Uterus (tissue), 4 donors: Measurements from ENCODE around the gene MGRN1. TPM values are rescaled to one million over a fixed set of nuclear protein-coding genes. Genes with fewer than 3 reads are reported as not detected.

Experiments used
- DNase-seq, 2 donors: peaks; one replicate each; pipeline ENCODE4 v3.0.0-alpha.2; 2019 to 2020
- H3K27ac ChIP-seq, 2 donors: fragments of 200-600 bp; sonication (generic); 1 replicate in 1 of 2; 2 replicates in 1 of 2; pipeline ENCODE4 v1.5.1; 2016 to 2018
- H3K27me3 ChIP-seq, 2 donors: fragments of 200-600 bp; sonication (generic); one replicate each; pipeline ENCODE4 v1.5.1; 2018 to 2019; ENCODE audit warnings: control low read depth in 1 of 2
- H3K36me3 ChIP-seq, 2 donors: fragments of 200-600 bp; sonication (generic); one replicate each; pipeline ENCODE4 v1.5.1; 2019; ENCODE audit warnings: control low read depth in 1 of 2
- H3K4me1 ChIP-seq, 2 donors: fragments of 200-600 bp; sonication (generic); one replicate each; pipeline ENCODE4 v1.5.1; 2018 to 2019; ENCODE audit warnings: control low read depth in 1 of 2
- H3K4me3 ChIP-seq, 2 donors: fragments of 200-600 bp; sonication (generic); 1 replicate in 1 of 2; 2 replicates in 1 of 2; pipeline ENCODE4 v1.5.1; 2018 to 2019; ENCODE audit warnings: mild to moderate bottlenecking in 1 of 2
- H3K9me3 ChIP-seq, 2 donors: fragments of 200-600 bp; sonication (generic); one replicate each; pipeline ENCODE4 v1.5.1; 2019; ENCODE audit warnings: control low read depth in 1 of 2
- POLR2A ChIP-seq, 2 donors: fragments of 450-650 bp; IDR thresholded peaks; one replicate each; pipeline ENCODE4 v1.6.1; 2016; ENCODE audit warnings: antibody characterized with exemption in 2 of 2, mild to moderate bottlenecking in 1 of 2, moderate library complexity in 1 of 2
- intact Hi-C: fragments of 100-400 bp; cut with DNase I; formaldehyde crosslinking; loops from one replicate; pipeline ENCODE4 v1.15.1; 2023; ENCODE audit warnings: low total_unique reads
- total RNA-seq, 4 donors: library from RNA; depleted of rRNA in 3 of 4; stranded (reverse); fragments of >200 nt in 3 of 4; gene quantifications; one replicate each; pipeline versions ENCODE4 v1.1.0 to v1.2.4, GENCODE V29; 2014 to 2023
- TF ChIP-seq, protein P1 (sequence below), 4 experiments: fragments of 200-600 bp in 2 of 4; fragments of 450-650 bp in 2 of 4; sonication (generic) in 2 of 4; IDR thresholded peaks; one replicate each; pipeline ENCODE4 v1.5.1; 2016 to 2019; ENCODE audit warnings: antibody characterized with exemption in 4 of 4, mild to moderate bottlenecking in 2 of 4, moderate library complexity in 1 of 4
- donor health status: DM: yes; HTN: yes; CAD: no.

MGRN1 gene
- total RNA-seq, 4 donors from 2014 or later, result 19.0 to 107 (median 68.6) TPM

DNA sequence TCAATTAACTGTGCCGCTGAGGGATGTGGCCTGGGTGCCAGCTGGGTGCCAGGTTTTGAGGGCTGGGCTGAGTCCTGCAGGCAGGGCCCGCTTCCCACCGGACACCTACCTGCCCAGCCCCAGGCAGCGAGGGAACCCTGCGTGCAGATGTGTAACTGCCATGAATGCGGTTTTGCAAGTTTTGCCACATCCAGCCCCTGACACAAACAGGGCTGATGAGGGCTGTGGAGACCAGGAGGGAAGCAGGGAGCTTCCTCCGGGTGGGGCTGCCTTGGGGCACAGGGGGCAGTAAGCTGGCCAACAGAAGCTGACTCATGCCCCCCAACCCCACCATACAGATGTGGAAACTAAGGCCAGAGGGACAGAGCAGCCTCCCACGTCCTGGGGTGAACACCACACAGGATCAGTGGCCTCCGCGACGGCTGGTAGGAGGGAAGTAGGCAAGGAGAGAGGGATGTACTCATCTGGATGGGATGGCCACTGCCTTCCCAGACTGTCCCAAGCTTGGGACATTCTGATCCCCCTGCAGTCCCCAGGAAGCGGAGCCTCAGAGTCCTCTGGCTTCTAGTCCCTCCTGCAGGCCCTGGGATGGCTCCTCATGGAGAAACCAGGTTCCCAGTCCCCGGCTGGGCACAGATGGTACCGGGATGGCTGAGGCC, 11.5 kb upstream of the MGRN1 start:
- Histone ChIP-seq H3K9me3 (no peaks in the 10 kb centered on the region), H3K4me1 (peaks cover 0 to 26% of the 10 kb centered on the region in 2 donors), H3K27ac (peak overlapping the region; percentile 91 to 95), H3K36me3 (no peaks in the 10 kb centered on the region), H3K27me3 (no peaks in the 10 kb centered on the region), H3K4me3 (peak overlapping the region; percentile 42 to 70)
- DNase-seq, result no peak
- TF ChIP-seq, protein P1, sequence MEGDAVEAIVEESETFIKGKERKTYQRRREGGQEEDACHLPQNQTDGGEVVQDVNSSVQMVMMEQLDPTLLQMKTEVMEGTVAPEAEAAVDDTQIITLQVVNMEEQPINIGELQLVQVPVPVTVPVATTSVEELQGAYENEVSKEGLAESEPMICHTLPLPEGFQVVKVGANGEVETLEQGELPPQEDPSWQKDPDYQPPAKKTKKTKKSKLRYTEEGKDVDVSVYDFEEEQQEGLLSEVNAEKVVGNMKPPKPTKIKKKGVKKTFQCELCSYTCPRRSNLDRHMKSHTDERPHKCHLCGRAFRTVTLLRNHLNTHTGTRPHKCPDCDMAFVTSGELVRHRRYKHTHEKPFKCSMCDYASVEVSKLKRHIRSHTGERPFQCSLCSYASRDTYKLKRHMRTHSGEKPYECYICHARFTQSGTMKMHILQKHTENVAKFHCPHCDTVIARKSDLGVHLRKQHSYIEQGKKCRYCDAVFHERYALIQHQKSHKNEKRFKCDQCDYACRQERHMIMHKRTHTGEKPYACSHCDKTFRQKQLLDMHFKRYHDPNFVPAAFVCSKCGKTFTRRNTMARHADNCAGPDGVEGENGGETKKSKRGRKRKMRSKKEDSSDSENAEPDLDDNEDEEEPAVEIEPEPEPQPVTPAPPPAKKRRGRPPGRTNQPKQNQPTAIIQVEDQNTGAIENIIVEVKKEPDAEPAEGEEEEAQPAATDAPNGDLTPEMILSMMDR (IDR thresholded peaks at IDR 0.05), result no peak
- no peak for TF ChIP-seq POLR2A (IDR thresholded peaks at IDR 0.05)
- intact Hi-C loops, result no loop called here

DNA sequence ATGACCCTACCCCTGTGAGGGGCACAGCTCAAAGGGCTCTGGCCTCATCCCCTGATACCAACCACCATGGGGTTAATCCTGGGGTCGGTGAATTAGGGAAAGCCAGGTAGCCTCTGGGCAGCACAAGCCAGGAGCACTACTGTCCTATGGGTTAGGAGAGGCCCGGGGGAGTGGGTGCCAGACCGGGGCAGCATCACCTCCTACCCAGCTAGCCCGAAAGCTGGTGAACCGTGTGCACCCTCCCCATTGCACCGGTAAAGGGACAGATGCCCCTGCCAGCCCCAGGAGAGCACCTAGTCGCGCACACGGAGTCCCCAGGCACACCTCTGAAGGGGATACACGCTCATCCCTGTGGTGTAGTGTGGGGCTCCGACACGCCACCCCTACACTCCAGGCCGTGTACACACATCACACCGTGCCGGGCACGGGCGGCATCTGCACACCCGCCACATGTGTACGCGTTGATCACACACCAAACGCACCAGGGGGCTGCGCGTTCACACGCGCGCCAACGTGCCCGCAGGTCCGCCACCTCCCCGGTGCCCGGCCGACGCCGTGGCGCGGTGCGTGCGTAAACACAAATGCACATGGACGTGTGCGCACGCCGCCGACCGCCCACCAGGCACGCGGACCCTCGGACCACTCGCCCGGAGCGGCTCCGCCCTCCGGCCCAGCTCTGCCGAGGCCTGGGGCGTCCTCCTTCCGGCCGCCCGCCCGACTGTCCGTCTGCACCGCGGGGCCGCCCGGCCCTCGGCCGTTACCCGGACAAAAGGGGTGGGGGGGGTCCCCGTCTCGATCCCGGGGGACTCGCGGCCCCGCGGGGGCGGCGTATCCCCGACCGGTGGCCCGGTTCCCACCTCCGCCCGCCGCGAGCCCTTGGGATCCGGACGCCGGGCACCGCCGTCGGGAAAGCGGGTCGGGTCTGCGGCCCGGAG, 10.7 kb upstream of the MGRN1 start:
- peak in 1 of 2 donors; percentile 39 for DNase-seq
- TF ChIP-seq, protein P1 (IDR thresholded peaks at IDR 0.05), result no peak
- no peak for TF ChIP-seq POLR2A (IDR thresholded peaks at IDR 0.05)
- Histone ChIP-seq H3K9me3 (no peaks in the 10 kb centered on the region), H3K4me3 (peak overlapping the region; percentile 42 to 70), H3K27me3 (no peaks in the 10 kb centered on the region), H3K36me3 (no peaks in the 10 kb centered on the region), H3K4me1 (peaks cover 0 to 26% of the 10 kb centered on the region in 2 donors), H3K27ac (peak overlapping the region; percentile 91 to 95)
- intact Hi-C loops, result no loop called here

DNA sequence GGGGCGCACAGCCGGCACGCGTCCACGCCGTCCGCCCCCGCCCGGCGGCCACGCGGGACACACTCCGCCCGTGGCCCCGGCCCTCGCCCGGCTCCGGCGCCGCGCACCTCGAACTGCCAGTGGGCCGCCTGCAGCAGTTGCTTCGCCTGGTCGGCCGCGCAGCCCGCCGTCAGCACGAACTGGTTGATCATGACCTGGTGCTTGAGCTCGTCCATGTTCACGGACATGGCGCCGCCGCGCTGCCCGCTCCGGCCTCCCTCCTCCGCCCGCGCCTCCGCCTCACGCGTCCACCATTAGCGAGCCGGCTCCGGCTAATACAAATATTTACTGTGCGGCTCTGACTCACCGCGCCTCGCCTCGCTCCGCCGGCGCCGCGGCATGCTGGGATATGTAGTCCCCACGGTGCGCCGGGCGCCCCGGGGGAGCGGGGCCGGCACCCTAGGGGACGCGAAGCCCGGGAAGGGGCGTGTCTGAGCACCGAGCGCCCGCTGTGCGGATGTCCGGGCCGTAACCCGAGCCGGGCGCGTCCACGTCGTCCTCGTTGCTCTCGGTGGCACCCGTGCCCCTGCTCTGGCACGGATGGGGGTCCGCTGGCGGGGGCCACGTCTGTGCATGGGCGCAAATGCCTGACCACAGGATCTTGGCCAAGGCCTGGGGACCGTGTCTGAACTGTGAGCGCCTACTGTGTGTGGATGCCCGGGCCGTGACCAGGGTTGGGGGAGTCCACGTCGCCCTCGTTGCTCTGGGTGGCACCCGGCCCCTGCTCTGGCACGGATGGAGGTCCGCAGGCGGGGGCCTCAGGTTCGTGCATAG, 9.8 kb upstream of the MGRN1 start, which contains the start of gene UBALD1:
UBALD1 (minus strand) TSS at position 318 of the 813 bp plus-strand sequence; CDS start at position 227, 91 bp downstream.
- TF ChIP-seq POLR2A (IDR thresholded peaks at IDR 0.05), result peak; percentile 94 to 98
- TF ChIP-seq, protein P1 (IDR thresholded peaks at IDR 0.05), result peak in 1 of 4 experiments; percentile 7
- H3K36me3 ChIP-seq, result no peaks in the 10 kb centered on the region
- H3K9me3 ChIP-seq, result no peaks in the 10 kb centered on the region
- peak; percentile 80 to 85 for DNase-seq
- H3K27me3 ChIP-seq, result no peaks in the 10 kb centered on the region
- peak within 1 kb of the TSS; percentile 91 to 95 for H3K27ac ChIP-seq
- intact Hi-C loops, result no loop called here
- H3K4me3 ChIP-seq, result peak within 1 kb of the TSS; percentile 42 to 70
- peaks cover 0 to 26% of the 10 kb centered on the region in 2 donors for H3K4me1 ChIP-seq

DNA sequence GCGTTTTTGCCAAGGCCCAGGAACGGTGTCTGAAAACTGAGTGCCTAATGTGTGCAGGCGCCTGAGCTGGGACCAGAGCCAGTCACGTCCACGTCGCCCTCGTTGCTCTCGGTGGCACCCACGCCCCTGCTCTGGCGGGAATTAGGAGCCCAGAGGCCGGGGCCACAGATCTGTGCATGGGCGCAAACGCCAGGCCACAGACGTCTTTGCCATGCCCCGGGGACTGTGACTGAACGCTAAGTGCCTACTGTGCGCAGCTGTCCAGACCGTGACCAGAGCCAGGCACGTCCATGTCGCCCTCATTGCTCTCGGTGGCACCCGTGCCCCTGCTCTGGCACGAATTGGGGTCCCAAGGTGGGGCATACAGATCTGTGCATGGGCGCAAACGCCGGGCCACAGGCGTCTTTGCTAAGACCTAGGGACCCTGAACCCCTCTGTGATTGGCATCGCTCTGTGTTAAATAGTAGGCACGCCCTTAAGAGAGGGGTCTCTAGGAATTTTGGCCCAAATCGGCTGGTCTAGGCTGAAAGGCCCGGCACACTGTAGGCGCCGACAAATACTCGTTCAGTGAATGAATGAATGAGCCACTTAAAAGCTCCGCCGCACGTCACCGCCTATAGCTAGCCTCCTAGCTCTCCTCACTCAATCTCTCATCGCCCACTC, 9.1 kb upstream of the MGRN1 start:
- Histone ChIP-seq H3K9me3 (no peaks in the 10 kb centered on the region), H3K4me3 (peak overlapping the region; percentile 42 to 70), H3K27ac (peak overlapping the region; percentile 91 to 95), H3K36me3 (no peaks in the 10 kb centered on the region), H3K27me3 (no peaks in the 10 kb centered on the region), H3K4me1 (peaks cover 0 to 26% of the 10 kb centered on the region in 2 donors)
- TF ChIP-seq, protein P1 (IDR thresholded peaks at IDR 0.05), result no peak
- TF ChIP-seq POLR2A (IDR thresholded peaks at IDR 0.05), result no peak
- intact Hi-C loops, result no loop called here
- DNase-seq, result peak; percentile 52 to 61
